Stomach (tissue), 4 donors: ENCODE measurements around the gene PRDM5.

Experiments
- CTCF ChIP-seq, 7 experiments: fragments of 450-650 bp in 4 of 7; fragments of 200-600 bp in 3 of 7; sonication (generic) in 3 of 7; IDR thresholded peaks; one replicate each; pipeline ENCODE4 v1.5.1; 2016 to 2019; ENCODE audit warnings: antibody characterized with exemption in 7 of 7, control low read depth in 2 of 7, mild to moderate bottlenecking in 1 of 7
- POLR2A ChIP-seq, 4 donors: fragments of 450-650 bp; IDR thresholded peaks; one replicate each; pipeline ENCODE4 v1.6.1; 2016; ENCODE audit warnings: antibody characterized with exemption in 4 of 4, control low read depth in 2 of 4, mild to moderate bottlenecking in 1 of 4, moderate library complexity in 1 of 4

GRCh38 chr4:120730777-120731320 is 191.7 kb downstream of the PRDM5 start:
- TF ChIP-seq POLR2A (IDR thresholded peaks at IDR 0.05) (no peak), CTCF (IDR thresholded peaks at IDR 0.05) (no peak)
